HFFc6 (cell line): ENCODE measurements around the gene OR4D2. TPM values are rescaled to one million over a fixed set of nuclear protein-coding genes. Genes with fewer than 3 reads are reported as not detected.

Experiments
- DNase-seq: peaks from one replicate; pipeline ENCODE4 v3.0.0-alpha.2; 2018
- H3K27ac Mint-ChIP-seq: 2 replicates; pipeline ENCODE4 v1.8.0; 2020; ENCODE audit warnings: mild to moderate bottlenecking, mixed read lengths
- H3K27me3 Mint-ChIP-seq: 2 replicates; pipeline ENCODE4 v1.8.0; 2021; ENCODE audit warnings: mild to moderate bottlenecking, moderate library complexity, mixed read lengths; ENCODE audit not compliant: insufficient read depth
- H3K36me3 Mint-ChIP-seq: 2 replicates; pipeline ENCODE4 v1.8.0; 2021; ENCODE audit warnings: low read depth, mixed read lengths
- H3K4me1 Mint-ChIP-seq: 2 replicates; pipeline ENCODE4 v1.8.0; 2020; ENCODE audit warnings: low read depth, mixed read lengths
- H3K4me3 Mint-ChIP-seq: 2 replicates; pipeline ENCODE4 v1.8.0; 2020; ENCODE audit warnings: mild to moderate bottlenecking, moderate library complexity, mixed read lengths
- H3K9me3 Mint-ChIP-seq: 2 replicates; pipeline ENCODE4 v1.8.0; 2020; ENCODE audit warnings: mild to moderate bottlenecking, mixed read lengths
- CTCF ChIP-seq: fragments of 200-600 bp; sonication (generic); IDR thresholded peaks from 2 replicates; pipeline ENCODE4 v1.5.0; 2021; ENCODE audit warnings: antibody characterized with exemption, mild to moderate bottlenecking
- total RNA-seq, 6 experiments: library from RNA; stranded (reverse); fragmentation: NEBNext Ultra II Directional; extraction: Animal tissue kit (Norgen Biotek cat#: 25700); gene quantifications; 2 replicates in 1 of 6; 3 replicates in 5 of 6; pipeline ENCODE4 v1.2.3, GENCODE V29; 2021

The OR4D2 gene
- total RNA-seq, 6 experiments from 2014 or later = not detected

- Mint-ChIP-seq H3K4me1 (peaks cover 7% of the 10 kb centered on the region), H3K27ac (no peak overlapping the region), H3K27me3 (peaks cover 27% of the 10 kb centered on the region), H3K36me3 (no peaks in the 10 kb centered on the region), H3K4me3 (no peak overlapping the region), H3K9me3 (no peaks in the 10 kb centered on the region)
- TF ChIP-seq CTCF = no peak
- DNase-seq = peak; percentile 25
Measured at GRCh38 chr17:58184308-58184985, 17.7 kb downstream of the OR4D2 start.

- Mint-ChIP-seq H3K4me1 (peaks cover 15% of the 10 kb centered on the region), H3K9me3 (no peaks in the 10 kb centered on the region), H3K27ac (no peak overlapping the region), H3K4me3 (no peak overlapping the region), H3K27me3 (peaks cover 27% of the 10 kb centered on the region), H3K36me3 (no peaks in the 10 kb centered on the region)
- no peak for TF ChIP-seq CTCF
- no peak for DNase-seq
Measured at GRCh38 chr17:58184986-58185761, 18.4 kb downstream of the OR4D2 start.

- H3K4me1 Mint-ChIP-seq = peaks cover 16% of the 10 kb centered on the region
Measured at GRCh38 chr17:58186591-58186990, 19.8 kb downstream of the OR4D2 start.

GRCh38 chr17:58187063-58187462 lies 20.3 kb downstream of the OR4D2 start:
- Mint-ChIP-seq H3K4me1 (peaks cover 16% of the 10 kb centered on the region), H3K27me3 (peaks cover 29% of the 10 kb centered on the region), H3K4me3 (no peak overlapping the region), H3K9me3 (no peaks in the 10 kb centered on the region), H3K36me3 (no peaks in the 10 kb centered on the region), H3K27ac (no peak overlapping the region)
- no peak for DNase-seq
- TF ChIP-seq CTCF = no peak

More at GRCh38 chr17:58186591-58186990, 19.8 kb downstream of the OR4D2 start:
- peaks cover 28% of the 10 kb centered on the region for H3K27me3 Mint-ChIP-seq
- no peaks in the 10 kb centered on the region for H3K9me3 Mint-ChIP-seq
- H3K4me3 Mint-ChIP-seq = no peak overlapping the region
- no peaks in the 10 kb centered on the region for H3K36me3 Mint-ChIP-seq
- no peak for TF ChIP-seq CTCF
- H3K27ac Mint-ChIP-seq = no peak overlapping the region
- DNase-seq = no peak

- no peak overlapping the region for H3K27ac Mint-ChIP-seq
- no peak for TF ChIP-seq CTCF
- no peak for DNase-seq
Measured at GRCh38 chr17:58187675-58188074, 20.9 kb downstream of the OR4D2 start.

More at GRCh38 chr17:58187675-58188074, 20.9 kb downstream of the OR4D2 start:
- H3K9me3 Mint-ChIP-seq = no peaks in the 10 kb centered on the region
- H3K36me3 Mint-ChIP-seq = no peaks in the 10 kb centered on the region
- peaks cover 16% of the 10 kb centered on the region for H3K4me1 Mint-ChIP-seq
- no peak overlapping the region for H3K4me3 Mint-ChIP-seq
- H3K27me3 Mint-ChIP-seq = peaks cover 29% of the 10 kb centered on the region
